Endodermal cell (in vitro differentiated cells): Measurements from ENCODE around the gene TENT5D. TPM values are rescaled to one million over a fixed set of nuclear protein-coding genes. Genes with fewer than 3 reads are reported as not detected.
"Not testable (repeated sequence)": the region's sequence is repeated elsewhere in the genome, so short reads cannot be mapped to it uniquely, and the experiment has no call there.

ENCODE experiments used
- DNase-seq: peaks from one replicate; pipeline ENCODE4 v3.0.0-alpha.2; 2017
- H3K27ac ChIP-seq: 2 replicates; pipeline ENCODE4 v1.5.1; 2013; ENCODE audit warnings: mild to moderate bottlenecking, low read depth, low read length, moderate library complexity
- H3K27me3 ChIP-seq: 2 replicates; pipeline ENCODE4 v1.6.1; 2013; ENCODE audit warnings: mild to moderate bottlenecking, low read length, moderate library complexity; ENCODE audit not compliant: insufficient read depth, control insufficient read depth, poor library complexity, severe bottlenecking
- H3K36me3 ChIP-seq: 2 replicates; pipeline ENCODE4 v1.7.0; 2013; ENCODE audit warnings: mild to moderate bottlenecking, low read length, moderate library complexity; ENCODE audit not compliant: control insufficient read depth, insufficient read depth
- H3K4me1 ChIP-seq: one replicate; pipeline ENCODE4 v1.7.0; 2013; ENCODE audit warnings: low read length; ENCODE audit not compliant: control insufficient read depth, insufficient read depth
- H3K4me3 ChIP-seq: 2 replicates; pipeline ENCODE4 v1.5.1; 2013; ENCODE audit warnings: mild to moderate bottlenecking, low read length, moderate library complexity
- H3K9ac ChIP-seq: 2 replicates; pipeline ENCODE4 v1.6.1; 2013; ENCODE audit warnings: mild to moderate bottlenecking, low read length, moderate library complexity; ENCODE audit not compliant: poor library complexity, severe bottlenecking; ENCODE audit errors: extremely low read depth
- H3K9me3 ChIP-seq: 2 replicates; pipeline ENCODE4 v1.6.1; 2013; ENCODE audit warnings: mild to moderate bottlenecking, low read length, moderate library complexity; ENCODE audit not compliant: control insufficient read depth
- H3K27ac Mint-ChIP-seq: 2 replicates; pipeline ENCODE4 v1.8.0; 2020; ENCODE audit warnings: mixed read lengths
- H3K27me3 Mint-ChIP-seq: 2 replicates; pipeline ENCODE4 v1.8.0; 2021; ENCODE audit warnings: mild to moderate bottlenecking, mixed read lengths; ENCODE audit not compliant: insufficient read depth
- H3K36me3 Mint-ChIP-seq: 2 replicates; pipeline ENCODE4 v1.8.0; 2020; ENCODE audit warnings: low read depth, mixed read lengths
- H3K4me1 Mint-ChIP-seq: 2 replicates; pipeline ENCODE4 v1.8.0; 2020; ENCODE audit warnings: mixed read lengths
- H3K4me3 Mint-ChIP-seq: 2 replicates; pipeline ENCODE4 v1.8.0; 2020; ENCODE audit warnings: mild to moderate bottlenecking, moderate library complexity, mixed read lengths
- H3K9me3 Mint-ChIP-seq: 2 replicates; pipeline ENCODE4 v1.8.0; 2020; ENCODE audit warnings: mild to moderate bottlenecking, mixed read lengths
- WGBS, 2 experiments: methylation state at CpG; one replicate each; pipeline versions ENCODE4 v1.1.5 to v1.1.7; 2013; ENCODE audit warnings: missing lambda C conversion rate in 2 of 2, mixed read lengths in 1 of 2; ENCODE audit not compliant: insufficient coverage in 1 of 2, insufficient read length in 1 of 2; 5-methylcytosine and 5-hydroxymethylcytosine counted together
- long read RNA-seq, 4 experiments: library from polyadenylated mRNA in 2 of 4; library from RNA in 1 of 4; library from capped mRNA in 1 of 4; stranded (forward) in 3 of 4; unstranded in 1 of 4; transcript quantifications; one replicate each; pipeline ENCODE4 v2.0.0, GENCODE V29; 2020 to 2021; ENCODE audit warnings: inconsistent platforms in 1 of 4
- polyA plus RNA-seq, 2 experiments: library from polyadenylated mRNA; stranded (reverse); fragments of 50-300 nt; gene quantifications; one replicate each; pipeline ENCODE4 v1.2.3, GENCODE V29; 2013
- total RNA-seq, 2 donors: library from RNA; stranded (reverse); fragmentation: NEBNext Ultra II Directional in 1 of 2; extraction: Animal tissue kit (Norgen Biotek cat#: 25700) in 1 of 2; gene quantifications; 2 replicates in 1 of 2; 3 replicates in 1 of 2; pipeline ENCODE4 v1.2.1, GENCODE V29; 2021
- TF ChIP-seq, protein P1 (sequence below): fragments of 200-600 bp; sonication (generic); conservative IDR thresholded peaks from 2 replicates; pipeline ENCODE4 v1.5.0; 2021; ENCODE audit warnings: antibody characterized with exemption, mild to moderate bottlenecking

The TENT5D gene
- total RNA-seq, result under 1 TPM in 1 of 2 donors, not detected in 1; 0.11 TPM
- not detected for polyA plus RNA-seq (2013, experiment 1 of 2)
- polyA plus RNA-seq (2013, experiment 2 of 2), result not detected
- long read RNA-seq, experiment 1, result 0 reads
- long read RNA-seq, experiment 2, result 0 reads
- long read RNA-seq, experiment 3, result 0 reads
- long read RNA-seq, experiment 4, partial matches to known transcripts, result 0 of 1 reads
- long read RNA-seq, experiment 4, other reads (novel, unspliced or antisense), result 1 of 1 reads

DNA sequence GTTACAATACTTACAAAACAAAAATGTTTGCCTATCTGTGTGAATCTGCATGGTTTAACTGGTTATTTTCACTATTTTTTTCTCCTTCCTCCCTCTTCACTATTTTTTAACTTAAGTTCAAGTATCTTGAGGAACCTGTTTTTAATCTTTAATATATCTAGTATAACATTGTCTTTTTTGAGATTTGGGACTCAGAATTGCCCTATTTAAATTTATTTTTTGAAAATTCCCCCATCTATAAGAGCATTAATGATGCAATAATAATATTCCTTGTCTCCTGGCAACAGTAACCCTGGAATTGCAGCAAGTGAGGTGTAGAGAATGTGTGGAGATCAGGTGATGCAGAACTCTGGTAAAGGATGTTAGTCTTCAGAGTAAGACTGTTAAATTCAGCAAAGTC lies at the start of gene TENT5D:
Gene TENT5D, plus strand, starts transcription at position 301 of the 400 bp plus-strand sequence. CDS start 22,093 bp downstream, outside the sequence.
- H3K27me3 Mint-ChIP-seq, result no peaks in the 10 kb centered on the region
- TF ChIP-seq, protein P1, sequence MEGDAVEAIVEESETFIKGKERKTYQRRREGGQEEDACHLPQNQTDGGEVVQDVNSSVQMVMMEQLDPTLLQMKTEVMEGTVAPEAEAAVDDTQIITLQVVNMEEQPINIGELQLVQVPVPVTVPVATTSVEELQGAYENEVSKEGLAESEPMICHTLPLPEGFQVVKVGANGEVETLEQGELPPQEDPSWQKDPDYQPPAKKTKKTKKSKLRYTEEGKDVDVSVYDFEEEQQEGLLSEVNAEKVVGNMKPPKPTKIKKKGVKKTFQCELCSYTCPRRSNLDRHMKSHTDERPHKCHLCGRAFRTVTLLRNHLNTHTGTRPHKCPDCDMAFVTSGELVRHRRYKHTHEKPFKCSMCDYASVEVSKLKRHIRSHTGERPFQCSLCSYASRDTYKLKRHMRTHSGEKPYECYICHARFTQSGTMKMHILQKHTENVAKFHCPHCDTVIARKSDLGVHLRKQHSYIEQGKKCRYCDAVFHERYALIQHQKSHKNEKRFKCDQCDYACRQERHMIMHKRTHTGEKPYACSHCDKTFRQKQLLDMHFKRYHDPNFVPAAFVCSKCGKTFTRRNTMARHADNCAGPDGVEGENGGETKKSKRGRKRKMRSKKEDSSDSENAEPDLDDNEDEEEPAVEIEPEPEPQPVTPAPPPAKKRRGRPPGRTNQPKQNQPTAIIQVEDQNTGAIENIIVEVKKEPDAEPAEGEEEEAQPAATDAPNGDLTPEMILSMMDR, result no peak
- H3K36me3 Mint-ChIP-seq, result no peaks in the 10 kb centered on the region
- DNase-seq, result no peak
- H3K27ac ChIP-seq, result no peak within 1 kb of the TSS
- H3K4me3 Mint-ChIP-seq, result no peak within 1 kb of the TSS
- H3K4me3 ChIP-seq, result no peak within 1 kb of the TSS
- H3K27me3 ChIP-seq, result no peaks in the 10 kb centered on the region
- H3K4me1 ChIP-seq, result no peaks in the 10 kb centered on the region
- no peaks in the 10 kb centered on the region for H3K9me3 ChIP-seq
- H3K36me3 ChIP-seq, result no peaks in the 10 kb centered on the region
- H3K4me1 Mint-ChIP-seq, result no peaks in the 10 kb centered on the region
- H3K9me3 Mint-ChIP-seq, result peaks cover 80% of the 10 kb centered on the region
- no peak within 1 kb of the TSS for H3K9ac ChIP-seq
- H3K27ac Mint-ChIP-seq, result no peak within 1 kb of the TSS

GRCh38 chrX:80385651-80386050 lies 34.6 kb upstream of the TENT5D start:
- DNase-seq, H3K36me3 ChIP-seq, H3K4me3 ChIP-seq, H3K27ac Mint-ChIP-seq, H3K9me3 ChIP-seq, H3K4me3 Mint-ChIP-seq, H3K4me1 Mint-ChIP-seq, H3K27me3 Mint-ChIP-seq, H3K9ac ChIP-seq, H3K27ac ChIP-seq, H3K4me1 ChIP-seq, H3K36me3 Mint-ChIP-seq, H3K27me3 ChIP-seq: not testable (repeated sequence)
- H3K9me3 Mint-ChIP-seq, result peaks cover 85% of the 10 kb centered on the region
- no CpG with 5 or more reads among the region's 1 CpG for WGBS, 2 experiments

DNA sequence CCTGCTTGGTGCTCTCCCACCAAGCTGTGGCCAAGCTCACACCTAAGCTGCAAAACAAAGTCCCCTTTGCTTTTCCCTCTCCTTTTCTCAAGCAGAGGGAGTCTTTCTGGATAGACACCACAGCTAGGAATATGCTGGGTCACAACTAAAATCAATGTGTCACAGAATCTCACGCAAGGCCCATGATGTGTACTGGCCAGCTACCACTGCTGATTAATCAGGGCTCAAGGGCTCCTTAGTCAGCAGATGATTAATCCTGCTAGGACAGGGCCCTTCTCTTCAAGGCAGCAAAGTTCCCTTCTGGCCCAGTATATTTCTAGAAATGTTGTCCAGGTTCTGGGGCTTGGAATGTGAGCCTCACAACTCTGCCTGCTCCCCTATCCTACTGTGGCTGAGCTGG lies 32.0 kb upstream of the TENT5D start:
- H3K4me1 ChIP-seq, result no peaks in the 10 kb centered on the region
- no peaks in the 10 kb centered on the region for H3K9me3 ChIP-seq
- H3K4me3 ChIP-seq, result no peak overlapping the region
- Mint-ChIP-seq H3K4me3 (no peak overlapping the region), H3K9me3 (peaks cover 76% of the 10 kb centered on the region), H3K27ac (no peak overlapping the region), H3K36me3 (no peaks in the 10 kb centered on the region), H3K27me3 (no peaks in the 10 kb centered on the region), H3K4me1 (no peaks in the 10 kb centered on the region)
- H3K36me3 ChIP-seq, result no peaks in the 10 kb centered on the region
- H3K27me3 ChIP-seq, result no peaks in the 10 kb centered on the region
- WGBS, 2 experiments, result 100% methylated on average over 1 of the region's 1 CpG; no CpG with 5 or more reads in 1 of the 2 experiments
- TF ChIP-seq, protein P1, result no peak
- H3K9ac ChIP-seq, result no peak overlapping the region
- H3K27ac ChIP-seq, result no peak overlapping the region
- no peak for DNase-seq

DNA sequence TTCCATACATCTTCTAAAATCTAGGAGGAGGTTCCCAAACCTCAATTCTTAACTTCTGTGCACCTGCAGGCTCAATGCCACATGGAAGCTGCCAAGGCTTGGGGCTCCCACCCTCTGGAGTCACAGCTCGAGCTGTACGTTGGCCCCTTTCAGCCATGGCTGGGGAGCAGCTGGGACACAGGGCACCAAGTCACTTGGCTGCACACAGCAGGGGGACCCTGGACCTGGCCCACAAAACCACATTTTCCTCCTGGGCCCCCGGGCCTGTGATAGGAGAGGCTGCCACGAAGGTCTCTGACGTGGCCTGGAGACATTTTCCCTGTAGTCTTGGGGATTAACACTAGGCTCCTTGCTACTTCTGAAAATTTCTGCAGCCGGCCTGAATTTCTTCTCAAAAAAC lies 8.2 kb upstream of the TENT5D start:
- Mint-ChIP-seq H3K4me1 (no peaks in the 10 kb centered on the region), H3K4me3 (no peak overlapping the region), H3K27me3 (no peaks in the 10 kb centered on the region), H3K36me3 (no peaks in the 10 kb centered on the region), H3K9me3 (peaks cover 51% of the 10 kb centered on the region), H3K27ac (no peak overlapping the region)
- no peak for DNase-seq
- Histone ChIP-seq H3K27me3 (no peaks in the 10 kb centered on the region), H3K36me3 (no peaks in the 10 kb centered on the region), H3K4me1 (no peaks in the 10 kb centered on the region), H3K9ac (no peak overlapping the region), H3K27ac (no peak overlapping the region), H3K9me3 (no peaks in the 10 kb centered on the region), H3K4me3 (no peak overlapping the region)
- 80% methylated on average over 6 of the region's 6 CpGs; no CpG with 5 or more reads in 1 of the 2 experiments for WGBS, 2 experiments
- TF ChIP-seq, protein P1, result no peak
